HK-2 (cell line): ENCODE data around the gene GRAMD1B.

ENCODE experiments used
- DNase-seq: peaks from one replicate; pipeline ENCODE4 v3.0.0-alpha.2; 2018; ENCODE audit not compliant: unreplicated experiment

The GRAMD1B gene

GRCh38 chr11:123475469-123475868 is 45.4 kb downstream of the GRAMD1B start:
- no peak for DNase-seq

- DNase-seq, result no peak
Measured at GRCh38 chr11:123477205-123477907, 47.3 kb downstream of the GRAMD1B start.

GRCh38 chr11:123478352-123478987 is 48.4 kb downstream of the GRAMD1B start:
- peak; percentile 28 for DNase-seq

- DNase-seq, result no peak
Measured at GRCh38 chr11:123479048-123479837, 49.2 kb downstream of the GRAMD1B start.

GRCh38 chr11:123480290-123480815 is 50.3 kb downstream of the GRAMD1B start:
- DNase-seq, result no peak

- DNase-seq, result no peak
Measured at GRCh38 chr11:123480882-123481281, 50.8 kb downstream of the GRAMD1B start.

GRCh38 chr11:123481640-123482039 is 51.6 kb downstream of the GRAMD1B start:
- DNase-seq, result no peak

- no peak for DNase-seq
Measured at GRCh38 chr11:123482218-123482617, 52.1 kb downstream of the GRAMD1B start.

- DNase-seq, result no peak
Measured at GRCh38 chr11:123483058-123483457, 53.0 kb downstream of the GRAMD1B start.

- no peak for DNase-seq
Measured at GRCh38 chr11:123483466-123483865, 53.4 kb downstream of the GRAMD1B start.

- DNase-seq, result no peak
Measured at GRCh38 chr11:123484448-123484847, 54.4 kb downstream of the GRAMD1B start.

GRCh38 chr11:123487157-123487744 is 57.2 kb downstream of the GRAMD1B start:
- no peak for DNase-seq

GRCh38 chr11:123490527-123490926 is 60.5 kb downstream of the GRAMD1B start:
- DNase-seq, result no peak

GRCh38 chr11:123491241-123491640 is 61.2 kb downstream of the GRAMD1B start:
- DNase-seq, result no peak

- DNase-seq, result no peak
Measured at GRCh38 chr11:123493349-123494063, 63.4 kb downstream of the GRAMD1B start.

GRCh38 chr11:123494195-123495050 is 64.4 kb downstream of the GRAMD1B start:
- no peak for DNase-seq

- DNase-seq, result no peak
Measured at GRCh38 chr11:123504401-123504800, 74.3 kb downstream of the GRAMD1B start.

GRCh38 chr11:123505546-123506299 is 75.7 kb downstream of the GRAMD1B start:
- DNase-seq, result no peak

GRCh38 chr11:123507043-123507442 is 77.0 kb downstream of the GRAMD1B start:
- DNase-seq, result no peak
